GM19397 (cell line): ENCODE results near the gene HOXA7.

Experiments used
- ATAC-seq: cut with Tn5 transposase; IDR thresholded peaks from one replicate; pipeline ENCODE4 v1.9.1; 2021; ENCODE audit warnings: mild to moderate bottlenecking, moderate library complexity; ENCODE audit not compliant: unreplicated experiment

The HOXA7 gene

GRCh38 chr7:27160546-27161213 lies 4.2 kb upstream of the HOXA7 start:
- peak; percentile 45 for ATAC-seq

DNA sequence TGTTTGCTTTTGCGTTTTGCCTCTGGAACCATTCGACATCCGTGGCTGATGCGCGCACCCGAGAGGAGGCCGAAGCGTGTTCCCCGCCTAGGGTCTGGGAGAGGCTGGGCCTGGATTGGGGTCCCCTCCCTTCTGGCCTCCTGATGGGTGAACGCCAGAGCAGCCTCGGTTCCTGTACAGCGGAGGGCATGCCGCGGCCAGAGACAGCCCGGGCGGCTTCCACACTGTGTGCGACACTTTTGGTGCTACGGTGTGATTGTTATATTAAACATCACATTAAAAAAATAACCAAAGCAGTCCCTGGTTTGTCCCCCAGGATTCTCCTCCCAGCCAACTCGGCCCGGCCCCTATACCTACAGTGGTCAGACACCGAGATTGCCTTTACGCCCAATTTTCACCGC lies 3.7 kb upstream of the HOXA7 start:
- no peak for ATAC-seq

DNA sequence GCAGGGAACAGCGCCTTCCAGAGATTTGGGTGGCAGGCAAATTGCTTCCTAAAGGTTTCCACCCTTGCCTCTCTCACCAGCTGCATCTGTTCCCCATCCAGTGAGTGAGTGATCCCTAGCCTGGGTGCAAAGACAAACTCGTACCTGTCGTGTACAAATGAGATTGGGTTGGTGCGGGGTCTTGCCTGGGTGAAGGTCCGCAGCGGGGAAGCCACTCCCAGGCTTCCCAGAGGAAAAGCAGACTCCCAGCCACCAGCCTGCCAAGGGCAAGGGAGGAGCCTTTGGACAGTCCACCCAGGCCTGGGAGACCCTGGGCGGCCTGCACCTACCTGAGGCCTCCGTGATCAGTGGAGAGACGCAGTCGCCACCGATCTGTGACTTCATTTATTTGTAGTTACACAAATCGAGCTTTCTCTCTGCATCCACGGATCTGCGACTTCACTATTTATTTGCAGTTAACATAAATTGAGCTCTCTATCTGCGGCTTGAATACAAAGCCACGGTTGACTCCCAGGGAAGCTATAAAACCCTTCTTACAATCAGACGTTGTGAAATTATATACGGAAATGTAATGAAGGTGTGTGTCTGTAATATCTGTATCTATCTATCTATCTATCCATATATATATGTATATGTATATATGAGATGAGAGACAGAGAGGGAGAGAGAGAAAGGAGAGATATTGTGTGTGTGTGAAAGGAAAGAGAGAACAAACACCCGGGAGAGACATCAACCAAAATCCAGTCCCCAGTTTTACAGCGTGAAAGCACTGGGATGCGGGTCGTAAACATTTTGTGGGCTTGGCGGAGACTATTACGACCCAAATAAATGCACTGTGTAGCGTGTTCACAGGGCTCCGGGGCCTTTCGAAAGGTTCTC lies 3.0 kb upstream of the HOXA7 start:
- no peak for ATAC-seq

DNA sequence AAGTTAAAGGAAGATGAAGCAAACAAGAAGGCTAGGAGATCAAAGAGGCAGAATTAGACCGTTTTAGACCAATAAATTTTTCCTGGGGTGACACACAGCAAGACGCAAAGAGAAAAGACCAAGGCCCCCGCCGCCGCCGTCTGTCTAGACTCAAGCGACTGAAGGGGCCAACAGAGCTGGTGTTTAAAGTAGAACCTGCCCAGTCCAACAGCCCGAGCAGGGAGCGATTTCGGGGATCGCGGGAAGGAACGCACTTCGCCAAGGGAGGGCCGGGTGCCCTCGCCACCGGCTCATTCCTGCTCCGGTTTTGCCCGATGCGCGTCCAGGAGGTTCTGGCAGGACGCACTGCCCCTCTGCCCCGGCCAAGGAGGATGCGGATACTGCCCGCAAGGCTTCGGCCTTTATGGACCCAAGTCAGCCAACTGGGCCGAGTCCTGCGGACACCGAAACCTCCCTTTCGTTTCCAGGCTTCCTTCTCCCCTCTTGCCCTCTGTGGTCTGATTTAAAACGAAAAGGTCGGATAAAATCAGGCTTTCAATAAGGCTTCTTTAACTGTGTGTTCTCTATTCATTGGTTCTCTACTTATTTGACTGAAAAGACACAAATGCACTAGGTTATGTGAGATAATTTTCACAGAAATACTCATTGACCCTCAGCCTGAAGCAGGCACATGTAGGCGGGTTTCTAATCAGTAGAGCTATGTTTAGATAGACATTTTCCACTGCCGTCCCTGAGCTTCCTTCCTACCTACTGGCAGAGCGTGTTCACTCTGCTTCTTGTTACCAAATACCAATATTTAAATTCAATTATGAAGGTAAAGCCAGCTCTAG lies 2.2 kb upstream of the HOXA7 start:
- no peak for ATAC-seq

GRCh38 chr7:27157702-27158431 lies 1.4 kb upstream of the HOXA7 start:
- ATAC-seq, result no peak

GRCh38 chr7:27156916-27157701 lies 634 bp upstream of the HOXA7 start:
- ATAC-seq, result no peak

DNA sequence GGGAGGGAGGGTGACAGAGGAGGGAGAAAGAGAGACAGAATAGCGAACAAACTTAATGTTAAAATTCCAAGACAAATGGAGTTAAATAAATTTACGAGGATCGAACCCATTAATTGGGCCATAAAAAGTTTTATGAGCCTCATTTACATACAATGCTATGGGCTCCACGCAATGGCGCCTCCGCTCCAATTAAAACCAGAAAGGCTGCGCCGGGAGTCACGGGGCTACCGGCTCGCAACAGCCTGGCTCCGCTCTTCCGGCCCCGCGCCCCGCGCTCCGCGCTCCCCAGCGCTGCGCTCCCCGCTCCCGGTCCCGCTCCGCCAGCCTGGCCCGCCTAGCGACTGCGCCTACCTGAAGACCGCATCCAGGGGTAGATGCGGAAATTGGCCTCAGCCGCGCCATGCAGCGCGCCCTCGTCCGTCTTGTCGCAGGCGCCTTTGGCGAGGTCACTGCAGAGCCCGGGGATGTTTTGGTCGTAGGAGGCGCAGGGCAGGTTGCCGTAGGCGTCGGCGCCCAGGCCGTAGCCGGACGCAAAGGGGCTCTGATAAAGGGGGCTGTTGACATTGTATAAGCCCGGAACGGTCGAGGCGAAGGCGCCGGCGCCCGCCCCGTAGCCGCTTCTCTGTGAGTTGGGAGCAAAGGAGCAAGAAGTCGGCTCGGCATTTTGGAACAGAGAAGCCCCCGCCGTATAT lies 513 bp downstream of the HOXA7 start:
- no peak for ATAC-seq

- no peak for ATAC-seq
Observed at GRCh38 chr7:27154901-27155815, 1.3 kb downstream of the HOXA7 start.

- no peak for ATAC-seq
Observed at GRCh38 chr7:27154369-27154768, 2.1 kb downstream of the HOXA7 start.

- ATAC-seq, result no peak
Observed at GRCh38 chr7:27153526-27153925, 2.9 kb downstream of the HOXA7 start.

DNA sequence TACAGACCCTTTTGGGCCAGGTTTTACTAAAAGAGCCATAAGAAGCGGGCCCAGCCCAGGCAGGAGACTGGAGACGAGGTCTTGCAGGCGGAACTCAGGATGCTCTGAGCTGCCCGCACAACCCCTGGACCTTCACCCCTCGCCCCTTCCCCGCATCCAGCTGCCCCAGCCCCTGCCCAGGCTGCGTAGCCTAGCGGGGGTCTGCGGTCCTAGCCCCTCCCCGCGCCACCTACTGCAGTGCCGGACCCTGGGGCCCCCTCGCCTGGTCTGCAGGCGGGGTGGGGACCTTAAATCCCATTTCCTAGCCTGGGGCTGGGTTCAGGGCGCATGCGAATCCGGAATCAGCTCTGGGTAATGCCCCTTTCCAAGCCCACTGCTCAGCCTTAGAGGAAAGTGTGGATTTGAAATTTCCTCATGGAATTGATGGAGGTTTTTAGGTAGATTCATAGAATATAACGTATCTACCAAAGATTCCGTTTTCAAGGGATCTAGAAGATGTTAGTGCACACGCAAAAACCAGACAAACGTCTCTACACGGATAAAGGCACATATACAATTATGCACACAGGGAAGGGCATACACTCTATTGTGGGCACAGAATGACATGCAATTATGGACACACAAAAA lies 3.5 kb downstream of the HOXA7 start:
- no peak for ATAC-seq

DNA sequence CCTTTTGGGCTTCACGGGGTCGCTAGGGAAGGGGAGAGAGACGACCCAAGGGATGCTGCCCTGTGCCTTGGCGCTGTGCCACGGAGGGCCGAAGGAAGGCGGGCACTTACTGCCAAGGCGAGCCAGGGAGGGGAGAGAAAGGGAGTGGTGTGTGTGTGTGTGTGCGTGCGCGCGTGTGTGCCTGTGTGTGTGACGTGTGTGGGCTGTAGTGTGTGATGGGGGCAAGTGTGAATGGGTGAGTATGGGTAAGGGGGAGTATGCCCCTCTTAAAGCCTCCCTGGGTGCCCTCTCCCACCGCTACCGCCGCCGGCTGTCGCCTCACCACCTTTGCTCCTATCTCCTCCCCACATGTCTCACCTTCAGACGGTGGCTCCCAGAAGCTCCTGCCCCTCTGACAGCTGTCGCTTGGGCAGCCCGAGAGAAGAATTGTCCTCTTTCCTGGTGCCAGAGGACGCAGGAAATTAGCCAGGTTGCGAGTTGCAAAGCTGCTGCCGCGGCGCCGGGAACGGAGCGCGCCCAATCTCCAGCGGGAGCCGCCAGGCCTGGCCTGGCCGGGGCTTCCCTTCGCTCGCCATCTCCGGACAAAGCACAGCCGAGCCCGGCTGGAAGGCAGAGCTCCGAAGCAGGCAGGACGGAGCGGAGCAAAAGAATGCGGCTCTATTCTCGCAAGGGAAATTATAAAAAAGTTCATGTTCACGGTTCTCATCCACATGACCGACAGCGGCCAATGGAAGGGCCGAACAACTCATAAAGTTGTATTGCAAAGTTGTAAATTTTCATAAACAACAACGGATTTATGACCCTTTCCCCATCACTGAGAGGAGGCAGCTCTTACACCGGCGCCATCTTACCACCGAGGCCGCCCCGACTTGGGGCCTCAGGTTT lies 4.3 kb downstream of the HOXA7 start, which contains the start of gene HOXA3:
HOXA3 (minus strand) TSS at position 653 of the 885 bp plus-strand sequence. CDS start 41,943 bp downstream, outside the sequence.
- ATAC-seq, result no peak

DNA sequence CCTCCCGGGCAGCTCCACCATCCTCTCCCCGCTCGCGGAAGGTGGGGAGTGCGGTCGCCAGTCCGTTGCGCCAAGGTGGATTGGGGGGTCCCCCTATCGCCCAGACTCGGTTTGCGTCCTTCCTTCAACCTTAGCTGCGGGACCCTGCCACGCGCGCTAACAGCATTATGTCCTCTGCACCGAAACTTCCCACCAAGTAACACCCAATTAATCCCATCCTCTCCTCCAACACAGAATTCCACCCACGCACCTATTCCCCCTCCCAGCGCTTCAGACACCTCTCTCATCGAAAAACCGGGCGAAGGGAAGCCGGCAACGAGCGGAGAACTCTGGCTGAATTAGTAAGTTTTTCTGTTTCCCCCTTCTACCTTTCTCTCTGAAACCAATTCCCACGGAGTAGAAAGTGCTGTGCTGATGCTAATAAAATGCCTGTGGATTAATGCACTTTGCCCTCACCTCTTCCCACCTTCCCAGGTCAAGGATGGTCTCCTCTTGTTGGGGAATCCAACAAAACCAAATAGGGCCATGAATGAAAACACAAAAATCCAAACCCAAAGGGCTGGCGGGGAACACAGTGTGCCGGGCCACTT lies 5.0 kb downstream of the HOXA7 start:
- no peak for ATAC-seq

DNA sequence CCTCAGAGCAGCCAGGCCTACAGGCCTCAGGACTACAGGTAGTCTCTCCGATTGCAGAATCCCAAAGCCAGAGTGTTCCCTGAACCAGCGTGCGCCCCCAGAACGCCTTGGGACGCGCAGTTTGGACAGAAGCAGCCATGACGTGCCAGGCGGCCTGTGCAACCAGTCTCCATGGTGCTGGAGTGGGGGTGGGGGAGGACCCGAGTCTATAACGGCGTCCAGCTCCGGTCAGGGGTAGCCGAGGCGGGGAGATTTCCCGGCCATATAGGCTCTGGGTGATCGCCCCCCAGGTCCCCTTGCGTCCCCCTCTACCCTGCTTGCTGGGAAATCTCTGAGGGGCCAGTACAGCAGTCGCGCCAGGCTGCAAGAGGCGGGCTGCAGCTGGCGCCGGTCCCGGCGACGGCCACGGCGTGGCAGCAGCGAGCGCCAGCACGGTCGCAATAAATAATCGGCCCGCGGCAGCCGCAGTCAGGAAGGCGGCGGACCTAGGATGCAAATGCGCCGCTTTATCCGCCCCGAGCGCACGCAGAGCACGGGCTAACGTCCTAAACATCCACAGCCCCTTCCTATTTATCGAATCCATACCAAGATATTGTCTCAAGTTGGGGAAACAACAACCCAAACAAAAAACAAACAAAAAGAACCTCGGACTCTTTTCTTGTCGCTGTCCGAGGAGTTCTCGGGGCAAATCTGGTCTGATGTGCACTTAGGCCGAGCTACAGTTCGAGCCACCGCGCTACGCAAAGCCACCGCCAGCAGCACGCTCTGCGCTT lies 5.7 kb downstream of the HOXA7 start:
- peak; percentile 72 for ATAC-seq

GRCh38 chr7:27149842-27150567 lies 6.5 kb downstream of the HOXA7 start:
- ATAC-seq, result no peak
